GM23248 (cell line): ENCODE measurements around the gene DBNDD2. TPM values are rescaled to one million over a fixed set of nuclear protein-coding genes. Genes with fewer than 3 reads are reported as not detected.

Source experiments
- DNase-seq: peaks from one replicate; pipeline ENCODE4 v3.0.0-alpha.2; 2015
- H2AFZ ChIP-seq: fragments of 200-600 bp; sonication (generic); 2 replicates; pipeline ENCODE4 v1.6.1; 2016; ENCODE audit warnings: antibody characterized with exemption
- H3F3A ChIP-seq: fragments of 200-600 bp; sonication (generic); 2 replicates; pipeline ENCODE4 v1.6.1; 2016; ENCODE audit warnings: mild to moderate bottlenecking, antibody characterized with exemption, mixed run types; ENCODE audit not compliant: insufficient read depth
- H3K27ac ChIP-seq: fragments of 200-600 bp; sonication (generic); 2 replicates; pipeline ENCODE4 v1.5.1; 2016; ENCODE audit warnings: mild to moderate bottlenecking
- H3K27me3 ChIP-seq: fragments of 200-600 bp; sonication (generic); replicated peaks from 2 replicates; pipeline ENCODE4 v1.6.1; 2016; ENCODE audit warnings: mild to moderate bottlenecking; ENCODE audit not compliant: insufficient read depth
- H3K36me3 ChIP-seq: fragments of 200-600 bp; sonication (generic); 2 replicates; pipeline ENCODE4 v1.6.1; 2016; ENCODE audit warnings: low read depth, mild to moderate bottlenecking
- H3K4me1 ChIP-seq: fragments of 200-600 bp; sonication (generic); 2 replicates; pipeline ENCODE4 v1.6.1; 2016; ENCODE audit warnings: mild to moderate bottlenecking; ENCODE audit not compliant: insufficient read depth
- H3K4me2 ChIP-seq: fragments of 200-600 bp; sonication (generic); one replicate; pipeline ENCODE4 v1.6.1; 2016; ENCODE audit warnings: mild to moderate bottlenecking; ENCODE audit not compliant: unreplicated experiment
- H3K4me3 ChIP-seq: fragments of 200-600 bp; sonication (generic); 2 replicates; pipeline ENCODE4 v1.5.1; 2016; ENCODE audit warnings: mild to moderate bottlenecking
- H3K79me2 ChIP-seq: fragments of 200-600 bp; sonication (generic); 2 replicates; pipeline ENCODE4 v1.6.1; 2016; ENCODE audit warnings: mild to moderate bottlenecking; ENCODE audit not compliant: insufficient read depth
- H3K9ac ChIP-seq: fragments of 200-600 bp; sonication (generic); 2 replicates; pipeline ENCODE4 v1.6.1; 2016; ENCODE audit warnings: mild to moderate bottlenecking
- H3K9me2 ChIP-seq: fragments of 200-600 bp; sonication (generic); 2 replicates; pipeline ENCODE4 v1.6.1; 2016; ENCODE audit warnings: mixed run types, mild to moderate bottlenecking, moderate library complexity; ENCODE audit not compliant: insufficient read depth
- H3K9me3 ChIP-seq: fragments of 200-600 bp; sonication (generic); one replicate; pipeline ENCODE4 v1.6.1; 2017; ENCODE audit warnings: low read depth
- H4K20me1 ChIP-seq: fragments of 200-600 bp; sonication (generic); 2 replicates; pipeline ENCODE4 v1.6.0; 2016; ENCODE audit not compliant: insufficient read depth
- EZH2 ChIP-seq: fragments of 200-600 bp; sonication (generic); IDR thresholded peaks from 2 replicates; pipeline ENCODE4 v1.6.1; 2018; ENCODE audit warnings: antibody characterized with exemption, mild to moderate bottlenecking; ENCODE audit not compliant: insufficient read depth, poor library complexity, severe bottlenecking
- EZH2phosphoT487 ChIP-seq: fragments of 200-600 bp; sonication (generic); IDR thresholded peaks from 2 replicates; pipeline ENCODE4 v1.6.1; 2018; ENCODE audit warnings: antibody characterized with exemption, moderate library complexity, mild to moderate bottlenecking, low read depth; ENCODE audit not compliant: insufficient read depth
- WGBS, 2 experiments: methylation state at CpG; one replicate each; pipeline ENCODE4 v1.1.6; 2015 to 2017; ENCODE audit warnings: low lambda C conversion rate in 2 of 2, low coverage in 1 of 2; ENCODE audit errors: missing lambda C conversion rate in 2 of 2; 5-methylcytosine and 5-hydroxymethylcytosine counted together
- in situ Hi-C: fragments of 300-500 bp; cut with MboI; formaldehyde crosslinking; loops from 2 replicates; pipeline ENCODE4 v1.15.0; 2020
- polyA plus RNA-seq: library from polyadenylated mRNA; unstranded; fragments of >200 nt; fragmentation: Nextera tagmentation; extraction: Ambion mirVana; gene quantifications from 2 replicates; pipeline ENCODE4 v1.2.1, GENCODE V29; 2016
- total RNA-seq: library from RNA; depleted of rRNA; stranded (reverse); fragments of >200 nt; shearing (Covaris generic); gene quantifications from 2 replicates; pipeline ENCODE4 v1.2.3, GENCODE V29; 2014

Gene DBNDD2
- total and polyA plus RNA-seq, 2 experiments from 2014 or later = 5.7 to 30.0 TPM

DNA sequence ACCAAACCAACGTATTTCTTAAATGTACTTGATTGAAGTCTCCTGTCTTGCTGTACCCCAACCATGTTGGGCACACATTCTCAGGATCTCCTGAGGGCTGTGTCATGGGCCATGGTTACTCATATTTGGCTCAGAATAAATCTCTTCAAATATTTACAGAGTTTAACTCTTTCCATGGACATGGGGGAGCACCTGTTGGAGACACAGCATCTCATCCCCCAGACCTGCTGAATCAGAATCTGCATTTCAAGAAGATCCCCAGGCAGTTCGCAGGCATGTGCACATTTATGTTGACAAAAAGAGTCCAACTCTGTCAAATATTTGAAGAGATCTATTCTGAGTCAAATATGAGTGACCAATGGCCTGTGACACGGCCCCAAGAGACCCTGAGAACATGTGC lies 32.3 kb downstream of the DBNDD2 start:
- H3K4me2 ChIP-seq = no peak overlapping the region
- in situ Hi-C loops = loop anchor here (5.0 to 25.0 kb wide), 2 partner anchors 118 to 403 kb away; no protein-coding TSS in a partner anchor

GRCh38 chr20:45440891-45441685 lies 33.0 kb downstream of the DBNDD2 start:
- no peak overlapping the region for H2AFZ ChIP-seq
- H3K4me3 ChIP-seq = no peak overlapping the region
- TF ChIP-seq EZH2 (no peak), EZH2phosphoT487 (no peak)
- DNase-seq = no peak
- H3K79me2 ChIP-seq = no peaks in the 10 kb centered on the region
- no peak overlapping the region for H3K9ac ChIP-seq
- H3K36me3 ChIP-seq = no peaks in the 10 kb centered on the region
- H3K9me2 ChIP-seq = no peaks in the 10 kb centered on the region
- H3K27ac ChIP-seq = no peak overlapping the region
- no peaks in the 10 kb centered on the region for H3K4me1 ChIP-seq
- WGBS, 2 experiments = 54 to 55% methylated on average over 5 of the region's 5 CpGs
- H3K27me3 ChIP-seq = no peaks in the 10 kb centered on the region; the same call in 1 of the 2 replicates
- H3K4me2 ChIP-seq = no peak overlapping the region
- no peaks in the 10 kb centered on the region for H3K9me3 ChIP-seq
- in situ Hi-C loops = loop anchor here (5.0 to 25.0 kb wide), 2 partner anchors 119 to 404 kb away; no protein-coding TSS in a partner anchor
- no peaks in the 10 kb centered on the region for H4K20me1 ChIP-seq
- peaks cover 3% of the 10 kb centered on the region; the same call in 1 of the 2 replicates for H3F3A ChIP-seq

More for the DNA sequence above, 32.3 kb downstream of the DBNDD2 start:
- H3K4me1 ChIP-seq = no peaks in the 10 kb centered on the region
- WGBS, 2 experiments = 76 to 79% methylated on average over 3 of the region's 3 CpGs
- H3K27me3 ChIP-seq = no peaks in the 10 kb centered on the region; the same call in 1 of the 2 replicates
- peaks cover 4% of the 10 kb centered on the region; the same call in 1 of the 2 replicates for H3F3A ChIP-seq
- no peaks in the 10 kb centered on the region for H3K9me3 ChIP-seq
- H3K27ac ChIP-seq = no peak overlapping the region
- H4K20me1 ChIP-seq = no peaks in the 10 kb centered on the region
- H3K9ac ChIP-seq = no peak overlapping the region
- TF ChIP-seq EZH2phosphoT487 = no peak
- no peak for TF ChIP-seq EZH2
- H3K9me2 ChIP-seq = no peaks in the 10 kb centered on the region
- H3K4me3 ChIP-seq = no peak overlapping the region
- no peaks in the 10 kb centered on the region for H3K36me3 ChIP-seq
- H2AFZ ChIP-seq = no peak overlapping the region
- no peak for DNase-seq
- H3K79me2 ChIP-seq = no peaks in the 10 kb centered on the region

DNA sequence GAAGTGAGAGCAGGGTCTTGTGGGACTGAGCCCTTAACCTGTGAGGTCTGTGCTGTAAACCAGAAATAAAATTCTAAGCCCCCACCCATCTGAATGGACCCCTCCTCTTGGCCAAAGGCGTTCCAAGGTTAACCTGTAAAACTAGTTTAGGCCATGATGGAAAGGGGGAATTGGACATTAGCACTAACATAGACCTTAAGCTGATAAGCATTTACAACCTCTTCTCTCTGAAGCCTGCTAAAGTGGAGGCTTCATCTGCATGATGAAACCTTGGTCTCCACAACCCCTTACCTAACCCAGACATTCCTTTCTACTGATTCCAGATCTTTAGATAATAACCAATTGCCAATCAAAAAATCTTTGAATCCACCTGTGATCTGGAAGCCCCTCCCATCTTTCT lies 33.7 kb downstream of the DBNDD2 start:
- Histone ChIP-seq H3K4me1 (no peaks in the 10 kb centered on the region), H3K9ac (no peak overlapping the region), H3K27me3 (no peaks in the 10 kb centered on the region; the same call in none of the 2 replicates), H3F3A (no peaks in the 10 kb centered on the region), H2AFZ (no peak overlapping the region), H3K79me2 (no peaks in the 10 kb centered on the region), H3K4me3 (no peak overlapping the region), H3K27ac (no peak overlapping the region), H3K36me3 (no peaks in the 10 kb centered on the region), H3K9me3 (no peaks in the 10 kb centered on the region), H3K9me2 (no peaks in the 10 kb centered on the region), H4K20me1 (no peaks in the 10 kb centered on the region), H3K4me2 (no peak overlapping the region)
- no peak for DNase-seq
- 82 to 100% methylated on average over 1 of the region's 1 CpG for WGBS, 2 experiments
- TF ChIP-seq EZH2 (no peak), EZH2phosphoT487 (no peak)
- in situ Hi-C loops = loop anchor here (5.0 to 25.0 kb wide), 2 partner anchors 119 to 404 kb away; no protein-coding TSS in a partner anchor

- in situ Hi-C loops = loop anchor here (5.0 to 25.0 kb wide), 2 partner anchors 122 to 407 kb away; no protein-coding TSS in a partner anchor
- H3K36me3 ChIP-seq = no peaks in the 10 kb centered on the region
- H3K9ac ChIP-seq = no peak overlapping the region
- no peaks in the 10 kb centered on the region; the same call in none of the 2 replicates for H3K27me3 ChIP-seq
- no peak for TF ChIP-seq EZH2phosphoT487
- TF ChIP-seq EZH2 = no peak
- no peaks in the 10 kb centered on the region for H3F3A ChIP-seq
- H4K20me1 ChIP-seq = no peaks in the 10 kb centered on the region
- H3K4me2 ChIP-seq = no peak overlapping the region
- H3K9me2 ChIP-seq = no peaks in the 10 kb centered on the region
- H3K4me1 ChIP-seq = no peaks in the 10 kb centered on the region
- no peak overlapping the region for H3K4me3 ChIP-seq
- no peak overlapping the region for H3K27ac ChIP-seq
- no peaks in the 10 kb centered on the region for H3K9me3 ChIP-seq
- no peak for DNase-seq
- no peaks in the 10 kb centered on the region for H3K79me2 ChIP-seq
- H2AFZ ChIP-seq = no peak overlapping the region
Observed at GRCh38 chr20:45444050-45444449, 36.0 kb downstream of the DBNDD2 start.
